GM19238 (cell line): ENCODE results near the gene SLC35F3.

Experiments used
- DNase-seq: peaks from one replicate; pipeline ENCODE4 v3.0.0; 2011; ENCODE audit warnings: low spot score; ENCODE audit not compliant: insufficient read length

SLC35F3 gene

DNA sequence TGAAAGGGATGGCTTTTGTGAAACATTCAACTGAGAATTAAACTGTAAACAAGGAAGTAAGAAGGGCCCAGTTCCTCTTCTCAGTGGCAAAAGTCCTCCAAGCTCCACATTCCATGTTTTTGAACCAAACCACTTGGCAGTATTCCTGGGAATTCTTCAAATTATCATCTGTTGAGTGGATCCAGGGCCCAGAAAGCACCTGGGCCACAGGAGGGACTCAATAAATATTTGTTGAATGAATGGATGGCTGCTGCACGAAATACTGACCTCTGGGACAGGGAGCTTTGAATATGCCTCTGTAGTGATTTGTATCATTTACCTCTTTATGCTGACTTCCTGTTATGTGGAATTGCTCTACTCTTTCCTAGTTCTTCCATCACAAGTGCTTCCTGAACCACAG is 4.7 kb downstream of the SLC35F3 start:
- no peak for DNase-seq

DNA sequence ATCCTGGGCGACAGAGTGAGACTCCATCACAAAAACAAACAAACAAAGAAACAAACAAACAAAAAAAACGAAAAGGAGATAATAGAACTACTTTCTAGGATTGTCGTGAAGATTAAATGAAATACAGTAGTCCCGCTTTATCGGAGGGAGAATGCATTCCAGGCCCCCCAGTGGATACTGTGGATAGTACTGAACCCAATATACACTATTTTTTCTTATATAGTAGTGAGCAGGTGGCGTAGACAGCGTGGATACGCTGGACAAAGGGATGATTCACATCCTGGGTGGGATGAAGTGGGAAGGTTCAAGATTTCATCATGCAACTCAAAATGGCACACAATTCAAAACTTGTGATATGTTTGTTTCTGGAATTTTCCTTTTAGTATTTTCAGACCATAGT is 8.0 kb downstream of the SLC35F3 start:
- no peak for DNase-seq

DNA sequence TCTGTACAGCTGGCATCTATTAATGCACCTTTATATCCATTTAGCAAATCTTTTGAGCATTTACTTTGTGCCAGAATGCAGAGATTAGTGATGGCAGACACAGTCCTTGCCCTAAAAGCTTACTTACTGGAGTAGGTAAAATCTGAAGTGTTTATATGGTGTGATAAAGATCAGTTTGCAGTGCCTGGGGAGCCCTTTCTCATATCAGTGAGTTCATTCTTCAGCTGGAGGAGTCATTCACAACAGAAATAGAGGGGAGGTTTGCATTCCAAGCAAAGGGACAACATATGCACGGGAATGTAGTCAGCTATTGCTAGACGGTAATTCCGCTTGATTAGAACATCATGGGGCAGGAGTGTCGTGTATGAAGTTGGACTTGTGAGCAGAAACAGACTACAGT is 8.4 kb downstream of the SLC35F3 start:
- DNase-seq: no peak

DNA sequence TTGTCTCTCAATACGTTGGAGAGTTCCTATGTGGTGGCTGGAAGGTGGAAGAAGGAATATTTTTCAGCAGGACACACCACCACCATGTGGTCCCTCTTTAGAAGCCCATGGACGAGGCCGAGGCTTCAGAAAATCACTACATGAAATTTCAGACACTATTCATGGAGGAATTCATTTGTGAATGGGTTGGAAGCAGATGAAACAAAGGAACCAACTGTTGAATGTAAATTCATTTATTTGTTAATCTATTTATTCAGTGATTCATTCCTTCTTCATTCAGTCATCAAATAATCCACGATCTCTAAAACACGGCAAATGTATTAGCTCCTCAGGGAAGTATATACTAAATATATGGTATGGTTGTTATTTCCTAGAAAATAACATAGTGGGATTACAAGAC is 12.2 kb downstream of the SLC35F3 start:
- DNase-seq: no peak

DNA sequence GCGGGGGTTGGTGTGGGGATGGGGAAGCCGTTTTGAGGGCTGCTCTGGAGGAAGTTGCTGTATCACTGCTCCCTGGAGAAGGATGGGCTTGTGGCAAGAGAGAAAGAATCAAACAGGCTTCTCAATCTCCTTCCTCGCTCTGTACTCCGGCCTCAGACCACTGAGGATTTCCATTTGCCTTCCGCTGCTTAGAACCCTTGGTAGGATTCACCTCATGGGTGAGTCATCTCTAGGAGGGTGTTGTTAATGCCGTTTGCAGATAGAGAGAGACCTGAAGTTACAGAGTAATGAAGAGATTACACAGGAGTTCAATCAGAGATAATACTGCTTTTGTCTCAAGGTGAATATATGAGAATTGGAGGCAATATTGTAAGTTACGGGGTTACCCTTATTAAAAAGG is 15.3 kb downstream of the SLC35F3 start:
- DNase-seq: no peak

DNA sequence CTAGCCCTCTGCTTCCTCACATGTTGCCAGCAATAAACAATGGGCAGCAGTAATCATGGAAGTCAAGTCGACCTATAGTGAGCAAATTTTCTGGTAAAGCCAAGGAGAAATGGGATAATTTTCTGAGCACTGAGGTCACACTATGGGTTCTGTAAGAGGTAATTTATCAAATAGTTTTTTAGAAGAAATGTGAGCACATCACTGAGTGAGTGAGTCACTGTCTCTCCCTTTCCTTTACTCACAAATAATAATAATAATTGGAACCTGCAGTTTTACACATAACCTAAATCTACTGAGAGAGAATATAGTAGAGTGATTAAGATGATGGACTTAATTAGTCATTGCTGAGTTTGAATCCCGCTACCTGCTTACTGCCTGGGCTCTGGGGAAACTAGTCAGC is 23.6 kb downstream of the SLC35F3 start:
- DNase-seq: no peak

DNA sequence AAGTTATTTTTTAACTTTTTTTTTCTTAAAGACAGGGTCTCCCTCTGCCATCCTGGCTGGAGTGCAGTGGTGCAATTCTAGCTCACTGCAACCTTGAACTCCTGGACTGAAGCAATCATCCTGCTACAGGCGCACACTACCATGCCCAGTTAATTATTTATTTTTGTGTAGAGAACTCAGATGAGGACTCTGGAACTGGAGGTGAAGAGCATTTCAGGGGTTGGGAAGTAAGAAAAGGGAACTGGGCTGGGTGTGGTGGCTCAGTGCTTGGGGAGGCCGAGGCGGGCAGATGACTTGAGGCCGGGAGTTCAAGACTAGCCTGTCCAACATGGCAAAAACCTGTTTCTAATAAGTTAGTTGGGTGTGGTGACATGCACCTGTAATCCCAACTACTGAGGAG is 28.9 kb downstream of the SLC35F3 start:
- DNase-seq: no peak

DNA sequence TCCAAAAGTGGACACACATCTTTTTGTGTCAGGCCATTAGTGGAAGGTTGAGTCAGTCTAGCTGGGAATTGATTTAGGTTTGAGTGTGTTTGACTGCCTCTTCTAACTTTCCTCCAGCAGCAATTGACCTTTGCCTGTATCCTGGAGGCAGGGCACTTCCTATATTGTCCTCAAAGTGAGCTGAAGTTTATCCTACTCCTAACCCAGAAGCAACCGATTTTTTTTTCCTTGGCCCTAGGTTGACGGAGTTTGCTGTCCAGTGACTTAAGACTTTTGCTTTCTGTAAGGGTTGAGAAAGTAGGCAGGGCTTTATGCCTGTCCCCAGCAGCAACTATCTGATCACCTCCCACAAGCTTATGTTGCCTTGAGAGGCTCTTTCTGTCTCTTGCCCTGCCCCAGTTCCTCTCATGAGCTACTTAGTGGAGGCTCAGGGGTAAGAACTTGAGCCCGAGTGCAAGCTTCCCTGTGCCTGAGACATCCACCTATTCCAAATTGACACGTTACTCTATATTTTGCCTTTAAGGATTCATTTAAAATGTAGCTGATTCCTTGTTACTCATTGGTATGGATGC is 30.9 kb downstream of the SLC35F3 start:
- no peak for DNase-seq

DNA sequence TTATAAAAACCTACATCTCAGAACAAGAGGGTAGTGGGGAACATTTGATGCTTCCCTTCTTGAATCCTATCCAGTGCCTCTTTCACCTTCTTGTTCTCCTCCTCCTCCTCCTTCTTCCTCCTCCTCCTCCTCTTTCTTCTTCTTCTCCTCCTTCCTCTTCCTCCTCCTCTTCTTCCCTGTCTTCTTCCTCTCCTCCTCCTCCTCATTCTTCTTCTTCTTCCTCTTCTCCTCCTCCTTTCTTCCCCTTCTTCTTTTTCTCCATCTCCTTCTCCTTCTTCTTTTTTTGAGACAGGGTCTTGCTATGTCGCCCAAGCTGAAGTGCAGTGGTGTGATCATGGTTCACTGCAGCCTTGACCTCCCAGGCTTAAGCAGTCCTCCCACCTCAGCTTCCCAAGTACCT is 31.9 kb downstream of the SLC35F3 start:
- DNase-seq: no peak

DNA sequence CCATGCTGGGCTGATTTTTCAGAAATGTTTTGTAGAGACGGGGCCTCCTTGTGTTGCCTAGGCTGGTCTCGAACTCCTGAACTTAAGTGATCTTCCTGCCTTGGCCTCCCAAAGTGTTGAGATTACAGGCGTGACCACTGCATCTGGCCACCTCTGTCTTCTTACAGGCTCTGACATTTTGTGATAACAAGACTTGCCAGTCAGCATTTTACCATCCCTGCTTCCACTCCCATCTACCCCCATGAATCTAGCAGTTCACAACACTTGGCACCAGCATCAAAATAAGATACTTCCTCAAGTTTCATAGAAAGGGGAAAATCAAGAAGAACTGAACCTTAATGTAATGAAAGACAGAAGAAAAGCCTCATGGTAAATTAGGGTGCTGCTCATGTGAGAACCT is 32.4 kb downstream of the SLC35F3 start:
- no peak for DNase-seq

DNA sequence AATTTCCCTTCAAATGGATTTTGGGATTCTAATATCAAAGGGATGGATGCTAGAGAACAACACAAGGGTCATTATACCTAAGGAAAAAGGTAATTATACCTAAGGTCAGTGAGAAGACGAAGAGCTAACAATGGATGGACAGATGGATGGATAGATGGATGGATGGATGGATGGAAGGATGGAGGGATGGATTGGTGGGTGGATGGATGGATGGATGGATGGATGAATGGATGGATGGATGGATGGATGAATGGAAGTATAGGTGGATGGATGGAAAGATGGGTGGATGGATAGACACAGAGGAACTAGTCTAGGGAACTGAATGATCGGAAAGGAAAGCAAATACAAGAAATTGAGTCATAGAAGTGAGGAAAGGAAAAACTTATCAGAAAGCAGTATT is 34.0 kb downstream of the SLC35F3 start:
- DNase-seq: no peak

DNA sequence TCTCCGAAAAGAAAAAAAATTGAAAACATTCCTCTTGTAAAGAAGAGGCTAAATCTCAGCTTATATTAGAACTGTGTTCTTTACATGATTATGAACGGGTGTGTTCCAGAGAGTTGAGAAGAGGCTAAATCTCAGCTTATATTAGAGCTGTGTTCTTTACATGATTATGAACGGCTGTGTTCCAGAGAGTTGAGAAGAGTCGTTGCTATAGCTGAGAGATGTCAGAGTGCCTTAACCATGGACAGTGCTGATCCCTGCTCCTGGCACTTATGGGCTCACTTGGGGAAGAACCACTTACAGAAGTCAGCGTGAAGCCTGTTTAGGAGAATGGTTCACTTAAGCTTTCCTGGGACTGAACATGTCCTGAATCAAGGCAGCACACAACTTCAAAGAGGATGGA is 35.0 kb downstream of the SLC35F3 start:
- DNase-seq: no peak

DNA sequence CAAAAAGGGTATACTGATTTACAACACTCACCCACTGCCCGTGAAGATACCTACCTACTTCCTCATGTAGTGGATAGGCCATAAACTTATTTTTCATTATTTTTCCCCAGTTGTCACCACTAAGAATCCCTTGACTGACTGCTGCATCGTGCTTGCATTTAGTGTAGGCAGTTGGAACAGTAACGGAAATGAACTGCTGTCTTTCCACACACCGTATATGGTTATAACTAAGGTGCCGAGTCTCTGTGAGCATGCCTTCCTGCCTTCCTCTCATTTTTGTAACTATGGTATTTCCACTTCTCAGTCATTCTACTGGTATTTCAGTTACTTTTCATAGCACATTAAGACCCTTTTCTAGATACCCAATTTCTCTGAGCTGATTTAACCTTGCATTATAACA is 36.4 kb downstream of the SLC35F3 start:
- no peak for DNase-seq

DNA sequence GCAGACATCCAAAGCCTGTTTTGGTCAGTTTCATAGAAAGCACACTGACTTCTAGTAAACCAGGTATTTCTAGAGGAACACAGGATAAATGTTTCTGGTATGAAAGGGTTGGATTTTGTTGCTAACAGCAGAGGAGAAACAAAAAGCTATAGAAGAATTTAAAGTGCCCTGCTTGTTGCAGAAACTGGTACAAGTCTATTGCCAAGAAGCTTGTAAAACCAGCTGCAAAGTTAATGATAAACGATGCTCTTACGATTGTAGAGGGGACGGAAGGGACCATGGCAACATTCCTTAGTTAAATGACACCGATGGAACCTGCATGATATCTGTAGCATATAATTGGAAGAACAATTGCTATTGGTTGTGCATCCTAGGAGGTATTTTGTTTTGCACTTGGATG is 40.1 kb downstream of the SLC35F3 start:
- DNase-seq: no peak

DNA sequence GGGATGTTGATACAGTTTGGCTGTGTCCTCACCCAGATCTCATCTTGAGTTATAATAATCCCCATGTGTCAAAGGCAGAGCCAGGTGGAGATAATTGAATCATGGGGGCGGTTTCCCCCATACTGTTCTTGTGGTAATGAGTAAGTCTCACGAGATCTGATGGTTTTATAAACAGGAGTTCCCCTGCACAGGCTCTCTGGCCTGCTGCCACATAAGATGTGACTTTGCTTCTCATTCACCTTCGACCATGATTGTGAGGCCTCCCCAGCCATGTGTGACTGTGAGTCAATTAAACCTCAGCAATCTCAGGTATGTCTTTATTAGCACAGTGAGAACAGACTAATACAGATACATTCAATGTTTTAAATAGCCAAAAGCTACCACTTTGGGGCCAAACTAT is 41.1 kb downstream of the SLC35F3 start:
- no peak for DNase-seq

DNA sequence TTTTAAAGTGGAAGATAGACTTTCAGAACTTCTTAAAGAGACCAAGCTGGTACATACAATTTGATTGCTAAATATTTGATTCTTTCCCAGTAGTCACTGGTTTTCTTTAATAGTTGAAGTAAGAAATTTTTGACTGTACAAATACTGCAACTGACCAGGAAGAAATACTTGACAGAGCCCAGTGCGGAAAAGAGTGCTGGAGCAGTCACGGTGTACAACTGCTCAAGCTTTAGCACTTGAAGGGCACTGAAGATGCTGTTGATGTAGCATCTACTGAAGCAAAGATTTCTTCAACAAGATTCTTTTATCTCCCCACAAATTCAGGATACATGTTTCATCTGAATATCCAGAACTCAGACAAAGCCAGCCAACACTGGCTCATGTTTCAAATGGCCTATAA is 41.5 kb downstream of the SLC35F3 start:
- DNase-seq: no peak

DNA sequence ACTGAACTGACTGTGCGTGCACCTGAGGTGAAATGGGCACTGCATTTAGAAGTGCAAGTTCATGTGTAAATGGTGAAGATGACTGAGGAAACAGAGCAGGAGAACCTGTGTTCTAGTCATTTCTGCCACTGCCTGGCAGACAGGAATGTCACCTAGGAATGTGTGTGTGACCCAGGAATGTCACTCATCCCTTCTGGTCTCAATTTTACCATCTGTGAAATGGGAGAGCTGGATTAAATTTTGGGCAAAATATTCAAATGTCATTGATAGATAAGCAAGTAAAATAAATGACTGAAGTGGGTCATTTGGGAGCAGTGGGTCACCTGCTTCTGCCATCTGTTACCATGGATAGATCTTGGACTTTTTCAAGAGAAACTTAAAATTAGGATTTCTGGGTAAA is 42.2 kb downstream of the SLC35F3 start:
- DNase-seq: no peak

DNA sequence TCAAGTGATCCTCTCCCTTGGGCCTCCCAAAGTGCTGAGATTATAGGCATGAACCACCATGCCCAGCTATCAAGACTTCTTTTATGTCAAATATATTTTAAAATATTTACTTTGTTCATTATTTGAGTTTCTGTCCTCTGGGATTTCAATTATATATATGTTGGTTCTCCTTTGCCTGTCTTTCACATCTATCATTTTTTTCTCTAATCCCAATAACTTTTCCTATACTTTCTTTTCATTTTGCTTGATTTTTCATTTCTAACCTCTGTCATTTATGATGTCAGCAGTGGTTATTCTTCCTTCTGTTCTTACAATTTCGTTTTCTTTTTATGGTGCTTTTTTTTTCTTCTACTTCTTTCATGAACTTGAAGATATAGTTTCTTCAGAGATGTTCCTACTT is 47.3 kb downstream of the SLC35F3 start:
- DNase-seq: no peak

DNA sequence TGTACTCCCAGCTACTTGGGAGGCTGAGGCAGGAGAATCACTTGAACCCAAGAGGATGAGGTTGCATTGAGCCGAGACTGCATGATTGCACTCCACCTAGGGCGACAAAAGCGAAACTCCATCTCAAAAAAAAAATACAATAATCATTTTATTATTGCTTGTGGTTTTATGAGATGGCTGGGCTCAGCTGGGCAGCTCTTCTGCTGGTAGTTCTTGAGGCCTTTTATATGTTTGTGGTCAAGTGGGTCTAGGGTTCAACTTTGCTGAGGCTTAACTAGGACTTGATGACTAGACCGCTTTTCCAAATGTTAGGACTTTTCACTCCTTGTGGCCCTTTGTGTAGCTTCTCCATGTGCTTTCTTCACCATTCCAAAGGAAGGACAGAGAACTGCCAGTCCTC is 53.2 kb downstream of the SLC35F3 start:
- DNase-seq: no peak

DNA sequence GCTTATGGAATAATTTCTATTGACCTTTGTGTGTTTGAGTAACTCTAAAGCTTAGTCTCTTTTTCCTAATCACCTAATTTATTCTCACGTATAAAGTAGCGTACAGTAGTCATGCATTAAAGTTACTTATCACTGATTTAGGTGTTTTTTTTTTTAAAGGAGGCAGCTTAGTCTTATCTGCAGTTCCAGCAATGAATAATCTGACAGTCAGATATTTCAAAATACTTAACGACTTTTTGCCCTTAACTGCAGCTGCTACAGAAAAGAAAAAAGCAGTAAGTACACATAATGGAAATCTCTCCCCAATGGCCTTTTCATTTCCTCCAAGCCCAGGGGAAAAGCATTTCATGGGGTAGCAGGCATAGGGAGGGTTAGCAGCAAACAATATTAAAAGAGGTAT is 54.6 kb downstream of the SLC35F3 start:
- no peak for DNase-seq

DNA sequence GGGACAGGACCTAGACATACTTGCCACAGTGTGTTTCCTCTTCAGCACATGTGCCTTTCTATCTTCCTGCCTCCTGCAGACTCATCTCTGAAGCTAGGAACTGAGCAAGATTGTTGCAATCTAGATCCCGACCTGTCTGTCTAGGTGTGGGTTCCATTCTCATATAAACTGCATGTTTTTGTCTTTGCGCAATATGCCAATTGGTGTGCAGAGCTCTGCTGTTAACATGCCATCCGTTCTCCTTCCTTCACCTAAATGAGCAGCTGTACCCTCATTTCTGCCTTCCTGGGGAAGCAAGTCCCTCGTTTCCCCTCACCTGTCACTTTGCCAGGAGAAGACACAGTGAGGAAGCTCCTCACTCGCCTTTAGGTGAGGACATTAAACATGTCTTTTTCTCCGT is 55.5 kb downstream of the SLC35F3 start:
- DNase-seq: no peak

DNA sequence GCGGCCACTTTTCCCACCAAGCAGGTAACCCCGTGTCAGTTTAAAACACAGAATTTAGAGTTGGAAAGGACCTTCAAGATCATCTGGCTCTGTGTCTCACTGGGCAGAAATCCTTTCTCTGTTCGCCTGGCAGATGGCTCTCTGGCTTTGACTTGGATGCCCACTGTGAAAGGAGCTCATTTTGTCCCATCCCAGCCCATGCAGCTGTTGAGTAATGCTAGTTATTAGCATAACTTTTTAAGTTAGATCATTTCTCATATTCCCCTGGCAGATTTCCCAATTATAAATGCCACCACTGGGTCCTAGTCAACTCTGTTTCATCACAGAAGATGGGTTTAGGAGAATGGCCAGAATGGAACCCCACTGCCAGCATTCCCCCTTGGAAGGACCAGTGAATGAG is 55.9 kb downstream of the SLC35F3 start:
- no peak for DNase-seq

DNA sequence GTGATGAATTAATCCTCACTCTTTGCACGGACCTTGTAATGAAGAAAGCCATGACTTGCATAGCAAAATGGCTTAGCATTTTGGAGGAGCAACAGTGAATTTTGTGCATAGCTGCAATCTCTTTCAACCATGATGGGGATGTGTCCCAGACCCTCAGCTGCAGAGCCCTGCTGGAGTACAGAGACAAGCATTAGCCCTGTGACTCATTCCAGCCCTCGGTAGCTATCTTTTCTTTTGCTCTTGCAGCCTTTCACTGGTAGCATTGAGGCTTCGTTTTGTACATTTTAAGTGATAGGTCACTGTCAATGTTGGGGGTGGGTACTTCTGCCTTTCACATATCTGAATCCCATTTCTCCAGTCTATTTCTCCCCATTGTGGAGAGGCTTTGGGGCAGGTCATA is 58.4 kb downstream of the SLC35F3 start:
- no peak for DNase-seq

DNA sequence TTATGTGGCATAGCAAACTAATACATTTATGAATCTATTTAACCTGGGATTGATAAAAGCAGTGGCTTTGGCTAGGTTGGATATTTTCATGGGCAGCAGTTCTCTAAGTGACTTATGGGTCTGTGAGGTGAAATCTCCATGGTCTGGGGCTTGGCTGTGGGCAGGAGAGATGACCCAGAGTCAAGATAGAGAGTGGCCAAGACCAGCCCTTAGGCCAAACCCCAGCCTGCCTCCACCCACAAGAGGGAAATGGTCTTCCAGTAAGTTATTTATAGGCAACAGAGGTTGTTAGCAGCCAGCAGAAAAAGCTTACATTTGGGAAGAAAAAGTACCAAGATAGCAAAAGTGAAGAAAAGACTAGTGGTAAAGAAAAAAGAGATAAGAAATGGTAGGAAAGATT is 61.4 kb downstream of the SLC35F3 start:
- DNase-seq: no peak
